OCI-LY7 (cell line): ENCODE results near the gene ALK.

Experiments used
- EZH2phosphoT487 ChIP-seq: fragments of 200-600 bp; sonication (generic); IDR thresholded peaks from 2 replicates; pipeline ENCODE4 v1.6.1; 2018; ENCODE audit warnings: low read depth, borderline replicate concordance, mild to moderate bottlenecking, mixed run types, antibody characterized with exemption, low read length, moderate library complexity, mixed read lengths
- TF ChIP-seq, protein P1 (sequence below): fragments of 200-600 bp; sonication (generic); conservative IDR thresholded peaks from 2 replicates; pipeline ENCODE4 v1.5.1; 2014; ENCODE audit warnings: mild to moderate bottlenecking, antibody characterized with exemption, low read length, moderate library complexity, mixed read lengths

DNA sequence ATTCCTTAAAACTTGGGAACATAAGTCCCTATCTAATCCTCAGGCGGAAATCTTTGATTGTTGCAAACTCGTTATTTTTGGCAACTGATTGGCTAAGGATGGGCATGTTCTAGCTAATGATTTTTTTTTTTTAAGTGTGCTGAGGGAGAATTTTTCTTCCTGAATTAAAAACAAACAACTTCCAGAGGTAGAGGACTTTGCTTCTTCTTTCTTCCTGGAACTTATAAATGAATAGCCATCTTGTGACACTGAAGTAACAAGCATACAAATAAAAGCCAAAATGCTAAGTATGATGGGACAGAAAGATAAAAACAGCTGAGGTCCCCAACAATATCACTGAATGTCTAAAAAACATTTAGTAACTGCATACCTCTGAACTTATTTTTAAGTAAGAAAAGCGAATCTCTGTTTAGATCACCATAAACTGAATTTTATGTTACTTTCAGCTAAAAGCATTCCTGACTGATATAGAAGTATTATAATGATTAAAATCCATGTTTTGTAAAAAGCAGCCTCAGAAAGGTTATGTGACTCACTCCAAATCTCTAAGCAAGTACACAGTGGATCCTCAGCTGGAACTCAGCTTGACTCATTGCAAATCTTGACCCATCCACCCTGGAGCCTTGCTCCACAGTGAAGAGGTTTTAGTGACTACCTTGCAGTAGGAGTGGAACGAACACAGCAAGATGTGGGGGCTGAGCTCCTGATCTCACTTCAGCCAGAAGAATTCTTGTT, 461.8 kb downstream of the ALK start:
- TF ChIP-seq, protein P1, sequence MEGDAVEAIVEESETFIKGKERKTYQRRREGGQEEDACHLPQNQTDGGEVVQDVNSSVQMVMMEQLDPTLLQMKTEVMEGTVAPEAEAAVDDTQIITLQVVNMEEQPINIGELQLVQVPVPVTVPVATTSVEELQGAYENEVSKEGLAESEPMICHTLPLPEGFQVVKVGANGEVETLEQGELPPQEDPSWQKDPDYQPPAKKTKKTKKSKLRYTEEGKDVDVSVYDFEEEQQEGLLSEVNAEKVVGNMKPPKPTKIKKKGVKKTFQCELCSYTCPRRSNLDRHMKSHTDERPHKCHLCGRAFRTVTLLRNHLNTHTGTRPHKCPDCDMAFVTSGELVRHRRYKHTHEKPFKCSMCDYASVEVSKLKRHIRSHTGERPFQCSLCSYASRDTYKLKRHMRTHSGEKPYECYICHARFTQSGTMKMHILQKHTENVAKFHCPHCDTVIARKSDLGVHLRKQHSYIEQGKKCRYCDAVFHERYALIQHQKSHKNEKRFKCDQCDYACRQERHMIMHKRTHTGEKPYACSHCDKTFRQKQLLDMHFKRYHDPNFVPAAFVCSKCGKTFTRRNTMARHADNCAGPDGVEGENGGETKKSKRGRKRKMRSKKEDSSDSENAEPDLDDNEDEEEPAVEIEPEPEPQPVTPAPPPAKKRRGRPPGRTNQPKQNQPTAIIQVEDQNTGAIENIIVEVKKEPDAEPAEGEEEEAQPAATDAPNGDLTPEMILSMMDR: no peak
- TF ChIP-seq EZH2phosphoT487: no peak
